ENCODE measurements around the gene TSPAN1.

Gene TSPAN1

DNA sequence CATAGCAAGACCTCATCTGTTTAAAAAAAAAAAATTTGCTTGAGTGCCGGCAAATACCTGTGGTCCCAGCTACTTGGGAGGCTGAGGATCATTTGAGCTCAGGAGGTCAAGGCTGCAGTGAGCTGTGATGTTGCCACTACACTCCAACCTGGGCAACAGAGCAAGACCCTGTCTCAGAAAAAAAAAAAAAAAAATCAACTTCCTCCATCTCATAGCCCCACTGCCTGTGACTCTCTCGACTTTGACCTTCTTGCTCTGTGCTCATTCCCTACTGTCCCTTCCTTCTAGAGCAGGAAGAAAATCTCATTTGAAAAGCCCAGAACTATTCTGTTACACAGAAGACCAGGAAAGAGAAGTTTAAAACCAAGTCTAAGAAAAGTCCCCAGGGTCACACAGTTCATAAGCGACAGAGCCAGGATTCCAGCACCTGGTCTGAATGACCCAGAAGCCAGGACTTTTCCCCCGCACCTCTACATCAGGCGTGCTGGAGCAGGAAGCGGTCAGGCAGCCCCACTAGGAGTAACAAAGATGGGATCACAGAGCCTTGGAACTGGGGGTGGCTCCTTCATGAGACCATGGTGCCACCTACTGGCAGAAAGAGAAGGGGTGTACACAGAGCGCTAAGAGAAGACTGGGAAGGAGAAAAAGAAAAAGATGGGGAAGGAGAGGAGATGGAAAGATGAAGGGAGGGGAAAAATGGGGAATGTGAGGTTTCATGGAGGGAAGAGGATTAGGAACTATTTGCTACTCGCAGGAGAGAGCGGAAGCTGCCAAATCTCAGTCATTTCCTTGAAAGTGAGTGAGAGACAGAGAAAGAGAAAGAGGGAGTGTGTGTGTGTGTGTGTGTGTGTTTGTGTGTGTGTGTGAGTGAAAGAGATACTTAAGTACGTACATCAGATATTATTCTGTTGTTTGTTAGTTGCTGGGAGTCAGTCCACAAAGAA lies 4.5 kb downstream of the TSPAN1 start:
- in situ Hi-C loops (cut with HindIII; ENCODE audit: low sequenced_read_pairs) = no loop called here
- no peak overlapping the region for H3K4me3 ChIP-seq (ENCODE audit: low read depth, low read length)
- TF ChIP-seq, protein P1, sequence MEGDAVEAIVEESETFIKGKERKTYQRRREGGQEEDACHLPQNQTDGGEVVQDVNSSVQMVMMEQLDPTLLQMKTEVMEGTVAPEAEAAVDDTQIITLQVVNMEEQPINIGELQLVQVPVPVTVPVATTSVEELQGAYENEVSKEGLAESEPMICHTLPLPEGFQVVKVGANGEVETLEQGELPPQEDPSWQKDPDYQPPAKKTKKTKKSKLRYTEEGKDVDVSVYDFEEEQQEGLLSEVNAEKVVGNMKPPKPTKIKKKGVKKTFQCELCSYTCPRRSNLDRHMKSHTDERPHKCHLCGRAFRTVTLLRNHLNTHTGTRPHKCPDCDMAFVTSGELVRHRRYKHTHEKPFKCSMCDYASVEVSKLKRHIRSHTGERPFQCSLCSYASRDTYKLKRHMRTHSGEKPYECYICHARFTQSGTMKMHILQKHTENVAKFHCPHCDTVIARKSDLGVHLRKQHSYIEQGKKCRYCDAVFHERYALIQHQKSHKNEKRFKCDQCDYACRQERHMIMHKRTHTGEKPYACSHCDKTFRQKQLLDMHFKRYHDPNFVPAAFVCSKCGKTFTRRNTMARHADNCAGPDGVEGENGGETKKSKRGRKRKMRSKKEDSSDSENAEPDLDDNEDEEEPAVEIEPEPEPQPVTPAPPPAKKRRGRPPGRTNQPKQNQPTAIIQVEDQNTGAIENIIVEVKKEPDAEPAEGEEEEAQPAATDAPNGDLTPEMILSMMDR (IDR thresholded peaks at IDR 0.05; ENCODE audit: low read depth, low read length) = peak; percentile 92
- DNase-seq (ENCODE audit: low read depth, low spot score) = peak; percentile 86

DNA sequence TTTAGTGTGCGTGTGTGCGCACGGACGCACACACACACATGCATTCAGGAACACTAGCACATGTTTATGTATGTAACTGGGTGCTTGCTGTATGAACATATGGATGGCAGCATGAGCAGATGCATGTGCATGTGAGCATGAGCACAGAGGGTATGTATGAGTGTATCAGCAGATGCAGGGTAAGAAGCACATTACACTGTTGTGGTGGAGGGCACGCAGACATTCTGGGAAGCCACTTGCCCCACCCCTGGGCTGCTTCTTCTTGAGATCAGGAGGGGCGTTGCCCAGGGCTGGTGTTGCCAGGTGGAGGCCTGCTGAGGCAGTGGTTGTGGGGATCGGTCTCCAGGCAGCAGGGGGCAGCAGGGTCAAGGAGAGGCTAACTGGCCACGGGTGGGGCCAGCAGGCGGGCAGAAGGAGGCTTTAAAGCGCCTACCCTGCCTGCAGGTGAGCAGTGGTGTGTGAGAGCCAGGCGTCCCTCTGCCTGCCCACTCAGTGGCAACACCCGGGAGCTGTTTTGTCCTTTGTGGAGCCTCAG lies 5.3 kb downstream of the TSPAN1 start:
- H3K4me3 ChIP-seq (ENCODE audit: low read depth, low read length) = no peak overlapping the region
- DNase-seq (ENCODE audit: low read depth, low spot score) = peak; percentile 11
- TF ChIP-seq, protein P1 (IDR thresholded peaks at IDR 0.05; ENCODE audit: low read depth, low read length) = no peak
- in situ Hi-C loops (cut with HindIII; ENCODE audit: low sequenced_read_pairs) = no loop called here

DNA sequence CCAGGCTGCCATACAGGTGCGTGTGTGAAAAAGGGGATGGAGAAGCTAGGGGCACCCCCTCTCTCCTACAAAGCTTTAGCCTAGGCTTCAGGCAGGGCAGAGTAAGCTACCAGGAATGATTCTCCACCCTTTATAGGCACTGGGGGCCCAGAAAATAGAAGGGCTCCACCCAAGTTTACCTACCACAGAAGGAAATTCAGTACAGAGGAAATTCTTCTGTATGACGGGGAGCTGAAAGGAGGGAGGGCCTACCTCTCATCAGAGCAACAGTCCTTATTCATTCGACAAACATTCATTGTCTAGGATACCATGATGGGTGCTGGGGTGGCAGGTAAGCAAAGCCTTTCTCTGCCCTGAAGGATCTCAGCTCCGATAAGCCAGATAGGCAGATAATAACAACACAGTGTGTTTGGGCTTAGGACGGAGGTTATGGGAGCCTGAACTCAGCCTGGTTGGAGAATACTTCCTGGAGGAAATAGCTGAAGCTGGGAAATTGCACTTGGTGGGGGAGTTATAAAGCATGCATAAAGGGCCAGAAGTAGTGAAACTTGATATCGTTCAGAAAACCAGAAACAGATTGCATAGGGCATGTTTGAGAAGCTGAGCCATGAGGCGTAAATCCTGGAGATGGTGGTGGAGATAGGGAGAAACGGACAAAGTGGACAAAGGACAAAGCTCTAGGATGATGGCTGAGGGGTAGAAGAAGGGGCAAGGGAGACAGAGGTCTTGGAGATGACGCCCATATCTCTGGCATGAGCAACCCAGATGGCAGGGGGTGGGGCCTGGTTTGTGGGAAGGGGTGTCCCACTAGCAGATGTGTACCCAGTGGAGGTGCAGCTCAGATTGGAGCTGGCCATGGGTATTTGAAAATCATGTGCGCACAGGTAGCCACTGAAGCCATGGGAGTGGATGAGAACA lies 6.7 kb downstream of the TSPAN1 start:
- peak; percentile 49 for DNase-seq (ENCODE audit: low read depth, low spot score)
- TF ChIP-seq, protein P1 (IDR thresholded peaks at IDR 0.05; ENCODE audit: low read depth, low read length) = no peak
- no peak overlapping the region for H3K4me3 ChIP-seq (ENCODE audit: low read depth, low read length)
- in situ Hi-C loops (cut with HindIII; ENCODE audit: low sequenced_read_pairs) = no loop called here

DNA sequence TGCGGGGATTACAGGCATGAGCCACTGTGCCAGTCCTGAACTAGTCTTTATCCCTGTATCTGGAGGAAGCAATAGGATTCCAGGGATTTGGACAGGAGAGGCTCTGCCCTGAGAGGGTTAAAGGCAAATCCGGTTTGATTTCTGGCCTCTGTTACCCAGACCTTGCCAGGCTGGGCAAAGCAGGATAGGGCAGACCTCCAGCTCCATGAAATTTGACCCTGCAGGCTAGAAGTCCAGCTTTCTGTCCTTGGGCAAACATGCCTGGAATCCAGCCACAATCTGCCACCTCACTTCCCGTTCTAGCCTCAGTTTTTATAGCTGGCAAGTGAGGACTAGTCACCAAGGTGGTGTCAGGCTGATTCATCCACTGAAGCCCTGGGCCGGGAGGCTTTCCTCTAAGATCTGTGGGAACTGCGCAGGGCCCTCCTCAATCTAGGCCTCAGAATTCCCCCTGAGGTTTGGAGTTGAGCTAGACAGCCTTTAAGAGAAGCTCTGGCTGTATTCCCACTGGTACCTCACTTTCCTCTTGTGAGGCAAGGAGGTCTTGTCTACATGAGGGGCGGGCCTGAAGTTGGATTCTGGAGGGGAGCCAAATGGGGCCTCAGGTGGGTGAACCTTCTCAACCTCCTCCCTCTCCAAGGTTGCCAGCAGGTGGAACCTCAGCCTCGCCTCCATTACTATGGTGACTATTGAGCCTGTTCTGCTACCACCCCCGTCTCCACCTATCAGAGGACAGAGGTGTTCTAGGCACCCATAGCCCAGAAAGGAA lies 8.4 kb downstream of the TSPAN1 start:
- in situ Hi-C loops (cut with HindIII; ENCODE audit: low sequenced_read_pairs) = no loop called here
- TF ChIP-seq, protein P1 (IDR thresholded peaks at IDR 0.05; ENCODE audit: low read depth, low read length) = no peak
- DNase-seq (ENCODE audit: low read depth, low spot score) = peak; percentile 93
- no peak overlapping the region for H3K4me3 ChIP-seq (ENCODE audit: low read depth, low read length)

DNA sequence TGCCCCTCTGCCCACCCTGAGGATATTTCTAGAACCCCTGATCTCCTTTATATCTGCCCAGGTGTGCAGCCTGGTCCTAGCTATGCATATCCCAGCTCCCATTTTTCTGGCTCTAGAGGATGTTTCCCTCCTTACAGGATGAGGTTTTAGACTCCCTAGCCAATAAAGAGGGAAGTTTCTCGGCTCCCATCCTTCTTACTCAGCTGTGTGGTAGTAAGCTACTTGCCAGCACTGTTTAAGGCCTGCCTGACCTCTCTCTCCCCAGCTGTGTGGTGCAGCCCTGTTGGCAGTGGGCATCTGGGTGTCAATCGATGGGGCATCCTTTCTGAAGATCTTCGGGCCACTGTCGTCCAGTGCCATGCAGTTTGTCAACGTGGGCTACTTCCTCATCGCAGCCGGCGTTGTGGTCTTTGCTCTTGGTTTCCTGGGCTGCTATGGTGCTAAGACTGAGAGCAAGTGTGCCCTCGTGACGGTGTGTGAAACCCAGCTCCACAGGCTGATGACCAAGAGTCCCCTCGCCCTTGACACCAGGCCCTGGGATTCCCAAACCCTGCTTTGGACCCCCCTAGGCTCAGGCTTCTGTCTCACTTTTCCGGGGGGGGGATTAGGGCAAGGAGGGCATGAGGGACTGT lies 9.2 kb downstream of the TSPAN1 start:
- no peak overlapping the region for H3K4me3 ChIP-seq (ENCODE audit: low read depth, low read length)
- in situ Hi-C loops (cut with HindIII; ENCODE audit: low sequenced_read_pairs) = no loop called here

More for the DNA sequence above, 9.2 kb downstream of the TSPAN1 start:
- DNase-seq (ENCODE audit: low read depth, low spot score) = no peak
- TF ChIP-seq, protein P1 (IDR thresholded peaks at IDR 0.05; ENCODE audit: low read depth, low read length) = no peak
